ENCODE measurements around the gene CPNE1.

The CPNE1 gene

DNA sequence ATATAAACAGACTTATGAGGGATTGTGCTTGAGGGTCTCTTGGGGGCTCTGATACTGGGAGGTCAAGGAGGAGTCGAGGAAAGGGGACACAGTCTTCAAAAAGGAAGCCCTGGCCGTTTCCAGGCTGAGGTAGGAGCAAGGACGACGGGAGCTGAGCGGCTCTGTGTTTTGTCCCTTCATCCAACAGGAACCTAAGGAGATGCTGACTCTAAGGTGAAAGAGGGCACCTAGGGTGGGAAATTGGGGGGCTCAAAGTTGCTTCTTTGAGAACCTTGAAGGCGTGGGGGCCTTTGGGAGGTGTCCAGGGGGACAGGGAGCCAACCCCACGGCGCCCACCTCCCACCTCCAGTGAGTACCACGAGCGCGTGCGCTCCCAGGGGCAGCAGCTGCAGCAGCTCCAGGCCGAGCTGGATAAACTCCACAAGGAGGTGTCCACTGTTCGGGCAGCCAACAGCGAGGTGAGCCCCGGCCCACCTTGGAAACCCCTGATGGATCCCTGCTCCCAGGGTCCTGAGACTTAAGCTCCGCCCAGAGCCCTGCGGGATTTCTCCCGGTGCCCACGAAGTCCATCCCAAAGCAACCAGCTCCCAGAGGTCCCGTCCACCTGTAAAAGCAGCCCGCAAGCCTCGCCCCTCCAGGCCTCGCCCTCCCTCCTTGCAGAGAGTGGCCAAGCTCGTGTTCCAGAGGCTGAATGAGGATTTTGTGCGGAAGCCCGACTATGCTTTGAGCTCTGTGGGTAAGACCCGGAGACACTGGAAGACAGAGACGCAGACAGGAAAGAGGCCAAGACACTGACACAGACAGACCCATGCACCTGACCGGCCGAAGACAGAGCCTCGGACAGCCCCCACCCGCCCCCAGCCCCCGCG, 46.2 kb downstream of the CPNE1 start:
- DNase-seq = no peak

DNA sequence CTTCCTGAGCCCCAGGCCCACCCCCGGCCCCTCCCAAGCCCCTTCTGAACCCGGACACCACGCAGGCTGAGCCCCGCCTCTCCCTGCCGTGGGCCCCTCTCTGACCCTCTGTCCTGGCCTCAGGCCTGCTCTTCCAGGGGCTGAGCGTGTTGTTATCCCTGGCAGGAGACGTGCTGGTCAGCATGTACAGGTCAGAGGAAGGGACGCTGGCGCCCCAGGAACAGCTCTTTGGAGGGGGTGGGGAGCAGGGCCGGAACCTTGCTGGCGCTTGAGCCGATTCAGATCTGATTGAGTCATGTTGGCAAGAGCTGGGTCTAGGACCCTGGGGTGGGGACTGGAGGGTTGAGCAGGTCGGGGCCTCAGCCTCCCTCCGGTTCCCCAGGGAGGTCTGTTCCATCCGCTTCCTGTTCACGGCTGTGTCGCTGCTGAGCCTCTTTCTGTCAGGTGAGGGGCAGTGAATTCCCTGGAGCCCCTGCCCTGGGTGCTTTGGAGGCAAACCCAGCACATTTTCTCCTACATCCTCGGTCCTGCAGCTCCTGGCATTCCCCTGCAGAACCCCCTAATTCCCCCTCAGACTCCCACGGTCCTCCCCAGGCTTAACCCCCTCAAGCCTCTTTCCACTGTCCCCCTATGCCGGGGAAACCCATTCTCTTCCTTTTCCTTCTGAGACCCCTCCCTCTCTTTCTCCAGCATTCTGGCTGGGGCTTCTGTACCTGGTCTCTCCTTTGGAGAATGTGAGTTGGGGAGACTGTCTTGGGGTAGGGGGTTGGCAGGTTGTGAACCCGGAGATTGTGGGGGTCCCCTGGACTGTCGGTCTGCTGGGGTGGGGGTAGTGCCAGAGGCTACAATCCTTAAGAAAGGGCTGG, 47.1 kb downstream of the CPNE1 start:
- peak in 1 of 4 experiments; percentile 28 for DNase-seq

DNA sequence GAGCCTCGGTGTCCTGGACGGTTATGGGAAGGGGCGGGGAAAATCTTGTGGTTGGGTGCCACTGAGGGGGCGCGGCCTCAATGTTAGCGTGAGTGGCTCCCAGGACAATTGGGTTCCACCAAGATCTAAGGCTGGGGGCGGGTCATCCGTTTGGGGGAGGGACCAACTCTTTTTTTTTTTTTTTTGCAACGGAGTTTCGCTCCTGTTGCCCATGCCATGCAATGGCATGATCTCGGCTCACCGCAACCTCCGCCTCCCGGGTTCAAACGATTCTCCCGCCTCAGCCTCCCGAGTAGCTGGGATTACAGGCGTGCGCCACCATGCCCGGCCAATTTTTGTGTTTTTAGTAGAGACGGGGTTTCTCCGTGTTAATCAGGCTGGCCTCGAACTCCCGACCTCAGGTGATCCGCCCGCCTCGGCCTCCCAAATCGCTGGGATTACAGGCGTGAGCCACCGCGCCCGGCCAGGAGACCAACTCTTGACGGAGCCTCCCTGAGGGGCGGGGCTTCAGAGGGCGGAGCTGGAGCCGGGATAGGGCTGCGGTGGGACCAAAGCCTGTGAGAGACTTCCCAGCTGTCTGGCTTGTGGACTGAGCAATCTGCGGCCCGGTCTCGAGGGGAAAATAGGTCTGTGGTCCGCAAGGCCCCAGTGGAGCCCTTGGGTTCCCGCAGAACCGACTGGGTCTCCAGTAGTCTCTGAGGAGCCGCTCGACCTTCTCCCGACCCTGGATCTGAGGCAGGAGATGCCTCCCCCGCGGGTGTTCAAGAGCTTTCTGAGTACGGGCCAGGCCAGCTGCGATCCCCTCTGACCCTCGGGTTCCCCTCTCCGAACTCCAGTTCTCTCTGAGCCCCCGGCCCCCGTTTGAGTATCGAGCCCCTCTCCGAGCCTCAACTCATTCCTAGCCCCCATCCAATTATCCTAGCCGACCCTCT, 48.0 kb downstream of the CPNE1 start:
- peak in 2 of 4 experiments; percentile 22 for DNase-seq

DNA sequence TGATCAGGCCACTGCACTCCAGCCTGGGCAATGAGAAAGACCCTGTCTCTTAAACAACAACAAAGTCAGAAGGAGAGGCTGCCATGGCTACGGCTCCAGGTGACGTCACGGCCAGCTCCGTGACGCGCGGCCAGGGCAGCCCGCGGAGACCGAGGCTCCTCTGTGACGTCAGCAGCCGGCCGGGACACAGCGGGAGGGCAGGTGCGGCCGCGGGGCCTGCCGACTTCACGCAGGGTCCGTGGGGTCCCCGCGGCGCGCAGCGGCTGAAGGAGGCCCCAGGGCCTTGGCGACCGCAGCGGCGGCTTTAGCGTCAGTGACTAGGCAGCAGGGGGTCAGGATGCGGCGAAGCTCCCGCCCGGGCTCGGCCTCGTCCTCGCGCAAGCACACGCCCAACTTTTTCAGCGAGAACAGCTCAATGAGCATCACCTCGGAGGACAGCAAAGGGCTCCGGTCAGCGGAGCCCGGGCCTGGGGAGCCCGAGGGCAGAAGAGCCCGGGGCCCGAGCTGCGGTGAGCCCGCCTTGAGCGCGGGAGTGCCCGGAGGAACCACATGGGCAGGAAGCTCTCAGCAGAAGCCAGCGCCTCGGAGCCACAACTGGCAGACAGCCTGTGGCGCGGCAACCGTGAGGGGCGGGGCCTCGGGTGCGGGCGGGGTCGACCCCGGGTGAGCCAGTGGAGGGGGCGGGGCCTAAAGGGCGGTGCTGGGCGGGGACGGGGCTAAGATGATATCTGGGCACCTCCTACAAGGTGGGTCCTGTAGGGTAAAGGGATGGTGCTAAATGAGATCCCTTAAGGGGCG, 48.8 kb downstream of the CPNE1 start, which contains the start of gene SPAG4:
Gene SPAG4, plus strand, starts transcription at position 163 of the 798 bp plus-strand sequence. Its CDS starts 175 bp downstream, at position 338.
- peak; percentile 100 for DNase-seq

DNA sequence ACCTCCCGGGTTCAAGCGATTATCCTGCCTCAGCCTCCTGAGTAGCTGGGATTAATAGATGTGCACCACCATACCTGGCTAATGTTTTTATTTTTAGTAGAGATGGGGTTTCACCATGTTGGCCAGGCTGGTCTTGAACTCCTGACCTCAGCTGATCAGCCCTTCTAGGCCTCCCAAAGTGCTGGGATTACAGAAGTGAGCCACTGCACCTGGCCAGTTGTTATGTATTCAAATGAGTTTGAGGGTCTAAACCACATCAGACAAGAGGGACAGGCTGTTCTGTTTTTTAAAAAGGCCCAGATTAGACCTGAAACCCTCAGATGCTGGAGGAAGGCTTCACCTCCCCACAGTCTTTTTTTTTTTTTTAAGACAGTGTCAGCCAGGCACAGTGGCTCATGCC, 53.2 kb downstream of the CPNE1 start:
- DNase-seq = no peak

DNA sequence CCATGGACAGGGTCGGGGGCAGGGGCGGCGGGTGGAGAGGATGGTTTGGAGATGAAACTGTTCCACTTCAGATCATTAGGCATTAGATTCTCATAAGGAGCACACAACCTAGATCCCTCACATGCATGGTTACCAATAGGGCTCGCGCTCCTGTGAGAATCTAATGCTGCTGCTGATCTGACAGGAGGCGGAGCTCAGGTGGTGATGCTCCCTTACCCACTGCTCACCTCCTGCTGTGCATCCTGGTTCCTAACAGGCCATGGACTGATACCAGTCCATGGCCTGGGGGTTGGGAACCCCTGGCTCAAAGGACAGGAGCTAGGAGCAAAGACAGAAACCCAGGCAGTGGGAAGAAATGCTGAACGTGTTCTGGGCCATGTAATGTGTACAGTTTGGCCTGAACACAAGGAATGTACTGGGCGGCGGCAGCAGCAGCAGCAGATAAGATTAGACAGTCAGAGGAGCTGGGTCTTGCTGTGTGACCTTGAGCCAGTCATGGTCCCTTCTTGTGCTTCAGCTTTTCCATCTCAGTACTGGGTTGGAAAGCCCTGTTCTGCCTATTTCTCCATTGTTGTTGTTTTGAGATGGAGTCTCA, 53.8 kb downstream of the CPNE1 start:
- DNase-seq = no peak

DNA sequence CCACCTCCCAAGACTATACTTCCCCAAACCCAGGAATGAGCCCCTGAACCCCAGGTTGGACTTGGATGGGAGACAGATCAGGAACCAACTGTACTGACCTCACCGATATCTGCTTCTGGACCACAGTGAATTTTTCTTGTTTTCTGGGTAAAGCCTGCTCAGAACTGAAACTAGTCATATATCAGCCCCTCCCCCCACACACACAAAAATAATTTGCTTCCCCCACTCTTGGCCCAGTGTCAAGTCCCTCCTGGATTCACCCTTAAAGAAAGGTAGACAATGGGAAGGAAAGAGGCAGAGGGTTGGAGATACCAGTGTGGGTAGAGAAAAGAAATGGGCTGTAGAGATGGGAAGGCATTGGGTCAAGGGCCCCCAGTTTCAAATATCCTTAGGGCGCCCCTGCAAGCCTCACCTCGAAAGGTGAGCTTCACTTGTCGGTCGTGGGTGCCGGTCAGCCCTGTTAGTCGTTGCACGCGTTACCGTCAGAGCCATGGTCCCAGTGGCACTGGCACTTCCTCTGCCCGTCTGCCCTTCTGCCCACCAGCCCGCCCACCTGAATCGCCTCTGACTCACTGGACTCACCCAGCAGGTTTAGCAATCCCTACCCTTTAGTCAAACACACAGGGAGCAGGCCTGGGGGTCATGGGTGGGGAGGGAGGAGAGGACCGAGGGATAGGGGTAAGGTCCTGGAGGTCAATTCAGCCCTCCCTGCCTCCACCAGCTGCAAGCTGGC, 57.5 kb downstream of the CPNE1 start:
- DNase-seq = no peak

DNA sequence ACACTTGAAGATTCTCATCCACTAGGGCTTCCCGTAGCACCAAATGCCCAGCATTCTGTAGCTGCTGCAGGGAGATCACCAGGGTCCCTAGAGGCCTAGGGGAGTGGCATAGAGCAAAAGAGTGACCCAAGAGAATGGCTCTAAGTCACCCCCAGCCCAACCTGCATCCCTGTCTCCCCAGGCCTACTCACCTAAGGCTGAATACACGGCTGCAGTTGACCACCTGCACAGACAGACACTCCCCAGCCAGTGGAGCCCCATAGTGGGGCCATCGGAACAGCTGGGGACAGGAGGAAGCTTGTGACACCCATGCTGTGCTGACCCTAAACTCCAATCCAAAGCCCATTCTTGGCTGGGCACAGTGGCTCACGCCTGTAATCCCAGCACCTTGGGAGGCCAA, 58.6 kb downstream of the CPNE1 start:
- DNase-seq = no peak

DNA sequence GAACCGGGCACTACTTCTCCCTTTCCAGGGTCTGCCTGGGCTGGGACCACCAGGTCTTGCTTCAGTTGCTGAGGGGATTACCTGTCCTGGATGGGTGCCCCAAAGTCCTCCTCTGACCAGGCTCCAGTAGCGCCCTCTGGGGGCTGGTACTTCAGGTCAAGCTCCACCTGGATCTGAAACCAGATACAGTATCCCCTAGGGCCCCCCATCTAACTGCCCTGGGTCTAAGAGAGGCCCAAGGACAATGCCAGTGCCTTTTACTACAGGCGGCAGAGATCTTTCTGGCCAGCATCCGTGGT, 60.3 kb downstream of the CPNE1 start:
- DNase-seq = no peak

DNA sequence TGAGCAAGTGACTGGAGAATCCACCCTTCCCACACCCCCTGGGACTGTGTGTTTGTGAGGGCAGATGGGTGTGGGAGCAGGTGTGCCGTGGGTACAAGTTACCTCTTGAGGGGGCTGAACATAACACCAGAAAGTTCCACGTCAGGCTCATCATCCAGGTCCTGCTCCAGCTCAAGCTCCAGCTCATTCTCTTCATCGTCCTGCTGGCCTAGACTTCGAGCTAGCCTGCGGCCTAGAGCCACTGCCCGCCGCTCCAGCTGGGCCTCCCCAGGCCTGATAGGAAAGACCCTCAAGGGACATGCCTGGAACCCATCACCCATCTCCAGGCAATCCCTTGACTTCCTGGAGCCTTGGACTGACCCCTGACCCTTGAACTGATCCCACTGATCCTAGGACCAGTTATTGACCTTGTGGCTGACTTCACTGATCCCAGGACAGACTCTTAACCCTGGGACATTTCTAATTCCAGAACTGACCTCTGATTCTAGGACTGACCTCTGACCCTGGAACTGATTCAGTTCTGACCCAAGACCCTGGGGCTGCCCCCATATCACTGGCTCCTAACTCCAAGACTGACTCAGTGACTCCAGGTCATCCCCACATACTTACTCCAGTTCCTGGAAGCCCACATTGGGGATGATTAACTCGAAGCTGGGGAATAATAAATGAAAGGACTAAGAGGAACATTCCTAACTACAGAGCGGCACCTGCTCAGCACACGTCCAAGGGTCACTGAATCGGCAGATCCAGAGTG, 60.8 kb downstream of the CPNE1 start:
- no peak for DNase-seq

DNA sequence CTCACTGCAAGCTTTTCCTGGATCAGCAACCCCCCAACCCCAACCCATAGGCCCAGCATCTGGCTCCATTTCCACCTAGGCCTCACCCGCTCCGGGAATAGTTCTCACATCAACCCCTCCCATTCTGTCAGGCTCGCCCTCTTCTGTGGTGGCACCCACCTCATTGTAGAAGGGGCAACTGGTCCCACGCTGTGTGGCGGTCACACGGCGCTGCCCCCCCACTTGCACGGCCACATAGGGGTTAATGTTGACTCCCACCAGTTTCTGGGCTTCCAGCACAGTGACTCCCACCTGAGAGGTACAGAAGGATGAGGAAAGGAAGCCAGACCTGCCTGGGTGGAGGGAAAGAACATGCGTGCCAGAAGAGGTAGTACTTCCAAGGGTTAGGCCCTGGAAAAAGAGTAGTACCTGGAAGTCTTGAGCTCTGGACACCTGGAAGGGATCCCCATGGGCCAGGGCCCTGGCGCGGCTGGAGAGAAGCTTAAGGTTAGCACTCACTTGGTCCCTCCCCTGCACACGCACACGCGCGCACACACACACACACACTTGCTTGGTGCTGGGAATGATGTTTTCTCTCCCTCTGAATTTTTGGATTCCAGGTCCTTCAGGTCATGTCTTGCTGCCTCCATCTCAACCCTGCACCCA, 61.7 kb downstream of the CPNE1 start:
- no peak for DNase-seq

DNA sequence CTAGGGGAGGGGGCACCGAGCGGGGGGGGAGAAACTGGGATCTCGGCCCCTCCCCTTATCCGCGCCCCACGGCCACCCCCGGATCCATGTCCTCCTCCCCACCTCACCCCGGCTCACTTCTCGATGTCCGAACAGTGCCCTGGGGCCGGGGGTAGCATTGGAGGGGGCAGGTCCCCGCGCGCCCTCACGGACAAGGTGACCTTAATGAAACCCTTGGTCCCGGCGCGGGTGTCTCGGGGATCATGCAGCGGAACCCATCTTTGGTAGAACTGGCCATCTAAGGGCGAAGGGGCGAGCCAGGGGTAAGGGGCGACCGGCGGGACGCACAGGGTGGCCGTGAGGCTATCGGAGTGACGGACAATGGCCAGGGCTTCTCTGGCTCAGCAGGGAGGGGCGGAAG, 62.7 kb downstream of the CPNE1 start:
- DNase-seq = no peak

DNA sequence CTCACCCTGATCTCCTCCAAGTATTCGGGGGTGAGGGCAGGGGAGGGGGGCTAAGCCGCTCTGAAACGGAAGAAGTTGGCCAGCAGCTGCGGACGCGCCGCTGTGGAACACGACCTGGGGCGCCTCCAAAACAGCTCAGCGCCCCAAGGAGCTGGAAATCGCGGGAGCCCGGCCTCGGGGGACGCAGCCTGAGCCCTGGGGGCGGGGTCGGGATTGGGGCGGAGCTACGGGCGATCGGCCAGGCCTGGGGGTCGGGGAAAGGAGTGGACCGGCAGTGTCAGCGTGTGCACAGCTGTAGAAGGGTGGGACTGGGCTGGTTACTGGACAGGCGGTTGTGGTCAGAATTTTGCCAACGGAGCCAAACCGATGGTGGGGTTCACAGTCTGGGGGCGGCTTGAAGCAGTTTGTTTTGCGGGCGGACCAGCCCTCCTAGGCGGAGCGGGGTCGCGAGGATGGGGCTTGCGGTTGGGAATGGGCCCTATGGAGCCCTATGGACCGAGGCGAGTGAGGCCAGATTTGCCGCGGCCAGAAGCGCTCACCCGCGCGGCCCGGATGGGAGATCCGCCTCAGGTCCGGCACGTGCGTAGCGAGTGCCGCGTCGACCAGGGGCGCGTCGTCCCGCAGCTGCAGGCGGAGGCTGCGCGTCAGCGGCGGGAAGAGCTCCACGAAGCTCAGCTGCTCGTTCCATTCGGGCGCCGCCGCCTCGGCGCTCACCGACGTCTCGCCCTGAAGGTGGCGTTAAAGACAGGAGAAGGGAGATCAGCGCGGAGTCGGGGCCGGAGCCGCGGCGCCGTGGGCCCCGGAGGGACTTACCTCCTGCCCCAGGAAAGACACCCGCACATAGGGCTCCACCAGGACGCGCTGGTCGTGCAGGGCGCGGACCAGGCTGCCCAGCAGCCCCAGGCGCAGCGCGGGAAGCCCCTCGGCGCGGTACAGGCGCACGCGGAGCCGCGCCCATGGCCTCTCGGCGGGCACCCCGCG, 63.4 kb downstream of the CPNE1 start:
- DNase-seq = peak; percentile 35 to 61 (median 57)

DNA sequence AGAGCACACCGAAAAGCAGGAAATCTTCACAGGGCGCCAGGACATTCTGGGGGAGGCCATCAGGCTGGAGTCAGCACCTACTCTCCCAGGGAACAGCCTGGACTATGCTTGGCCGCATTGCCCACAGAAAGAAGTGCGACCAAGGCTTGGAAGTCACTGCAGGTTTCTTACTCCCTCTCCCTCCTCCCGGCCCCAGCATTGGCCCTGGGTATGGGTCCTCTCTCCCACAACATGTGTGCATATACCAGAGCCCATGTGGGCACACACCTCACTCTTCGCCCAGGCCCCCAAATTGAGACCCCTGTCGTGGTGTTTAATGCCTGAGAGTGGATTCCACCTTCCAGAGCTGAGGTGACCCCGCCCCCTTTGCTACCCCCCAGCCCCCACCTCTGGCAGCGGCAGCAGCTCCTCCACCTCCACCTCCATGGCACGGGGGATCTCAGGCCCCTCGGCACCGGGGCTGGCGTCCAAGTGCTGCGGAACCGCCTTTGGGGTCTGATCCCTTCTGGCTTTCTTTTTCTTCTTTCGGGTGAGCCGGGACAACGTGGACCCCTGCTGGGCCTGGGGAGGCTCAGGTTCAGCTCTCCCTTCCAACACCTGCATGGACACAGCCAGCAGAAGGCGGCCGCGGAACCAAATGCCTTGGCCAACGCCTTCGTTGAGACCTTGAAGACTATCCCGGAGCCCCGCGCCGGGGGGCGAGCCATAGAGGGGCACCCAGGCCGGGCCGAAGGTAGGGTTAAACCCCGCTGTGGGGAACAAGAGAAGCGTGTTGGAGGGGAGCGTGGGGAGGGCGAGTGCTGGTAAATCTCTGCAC, 64.3 kb downstream of the CPNE1 start:
- no peak for DNase-seq

DNA sequence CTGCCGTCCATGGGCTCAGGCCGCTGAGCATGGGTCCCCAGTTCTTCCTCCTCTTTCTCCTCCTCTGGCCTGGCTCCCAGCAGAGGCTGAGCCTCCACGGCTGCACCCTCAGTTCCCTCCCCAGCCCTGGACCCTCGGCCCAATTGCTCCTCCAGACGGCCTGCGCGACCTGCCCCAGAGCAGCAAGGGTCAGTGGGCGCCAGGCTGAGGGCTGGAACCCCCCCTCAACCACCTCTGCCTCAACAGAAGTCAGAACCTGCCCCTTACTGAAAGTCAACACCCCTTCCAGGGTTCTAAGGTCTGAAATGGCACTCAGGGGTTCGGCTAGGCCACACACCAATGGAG, 65.0 kb downstream of the CPNE1 start:
- DNase-seq = no peak

DNA sequence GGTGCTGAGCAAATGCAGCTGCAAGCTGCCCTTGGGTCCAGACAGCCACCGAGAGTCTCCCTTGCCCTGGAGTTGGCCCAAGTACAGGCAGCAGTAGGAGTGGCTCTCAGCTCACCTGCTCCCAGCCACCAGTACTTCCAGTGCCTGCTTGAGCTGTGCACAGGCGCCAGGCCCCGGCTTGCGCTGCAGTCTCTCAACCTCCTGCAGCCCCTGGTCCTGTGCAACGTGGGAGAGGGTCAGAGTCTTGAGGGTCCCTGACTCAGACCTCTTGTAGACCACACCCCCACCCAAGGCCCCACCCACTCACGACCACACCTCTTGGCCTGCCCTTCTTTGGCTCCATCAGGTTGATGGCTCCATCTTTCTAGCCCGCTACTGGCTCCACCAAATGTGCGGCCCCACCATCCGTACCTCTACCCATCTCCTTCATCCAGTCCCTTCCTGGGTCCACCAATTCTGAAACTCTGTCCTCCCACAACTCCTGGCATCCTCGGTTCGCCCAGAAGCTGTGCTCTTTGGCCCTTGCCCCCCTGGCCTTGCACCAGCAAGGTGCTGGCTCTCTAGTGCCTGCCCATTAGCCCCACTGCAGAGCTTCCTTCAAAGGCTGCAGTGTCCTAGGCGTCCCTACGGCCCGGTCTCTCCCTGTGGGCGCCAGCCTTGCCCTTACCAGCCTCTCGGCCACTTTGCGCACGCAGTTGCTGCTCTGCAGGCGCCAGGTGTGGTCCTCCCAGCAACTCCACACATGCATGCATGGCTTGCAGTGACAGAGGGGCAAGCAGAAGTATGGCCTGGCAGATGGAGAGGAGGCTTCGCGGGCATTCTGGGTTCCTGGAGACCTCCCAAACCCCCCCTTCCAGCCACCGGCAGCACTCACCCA, 65.6 kb downstream of the CPNE1 start:
- no peak for DNase-seq
